ENCODE measurements around the gene POLR1H. TPM values are rescaled to one million over a fixed set of nuclear protein-coding genes. Genes with fewer than 3 reads are reported as not detected.

Gene POLR1H
- total RNA-seq, 1 experiment from 2014 or later, result 33.3 TPM

DNA sequence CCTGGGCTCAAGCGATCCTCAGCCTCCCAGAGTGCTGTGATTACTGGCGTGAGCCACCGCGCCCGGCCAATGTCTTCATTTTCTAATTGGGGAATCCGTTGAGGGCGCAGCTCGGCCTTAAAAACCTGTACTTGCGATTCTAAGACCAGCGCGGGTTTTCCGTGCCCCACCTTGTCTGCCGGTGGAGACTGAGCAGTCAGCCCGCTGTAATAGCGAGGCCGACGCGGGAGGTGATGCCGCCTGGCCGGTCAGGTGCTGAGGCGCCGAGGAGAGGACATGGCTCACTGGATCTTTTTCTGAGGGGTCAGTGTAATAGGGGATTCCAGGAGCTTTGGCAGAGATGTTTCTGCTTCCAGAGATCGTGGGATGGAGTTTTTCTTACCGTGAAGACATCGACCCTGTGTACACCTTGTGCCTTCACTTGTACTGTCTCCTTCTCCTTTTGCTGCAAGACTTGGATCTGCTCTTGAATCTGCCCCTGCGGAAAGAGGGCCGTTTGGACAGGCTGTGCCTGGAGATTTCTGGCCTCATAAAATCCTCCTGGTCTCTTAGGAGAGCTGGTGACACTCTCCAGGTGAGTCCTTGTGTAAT is 50.3 kb downstream of the POLR1H start:
- intact Hi-C loops (cut with micrococcal nuclease; ENCODE audit: unreplicated experiment), result no loop called here
- ChIA-PET CTCF (no interaction called here), POLR2A (ENCODE audit: unreplicated experiment) (no interaction called here)
- H3K4me2 ChIP-seq, result peak overlapping the region; percentile 71
- H3K4me1 ChIP-seq (replicated peaks; ENCODE audit: insufficient read depth), result peaks cover 77% of the 10 kb centered on the region
- H3K9me3 ChIP-seq (ENCODE audit: insufficient read depth, low read depth), result no peaks in the 10 kb centered on the region
- peaks cover 51% of the 10 kb centered on the region for H3K79me2 ChIP-seq (ENCODE audit: low read depth)
- no peaks in the 10 kb centered on the region for H4K20me1 ChIP-seq (ENCODE audit: insufficient read depth)
- peak overlapping the region; percentile 24; the same call in 1 of the 2 replicates for H2AFZ ChIP-seq
- TF ChIP-seq EZH2 (IDR thresholded peaks at IDR 0.05; ENCODE audit: low read depth), result no peak
- TF ChIP-seq CTCF (conservative IDR thresholded peaks at IDR 0.05), result no peak
- peak overlapping the region; percentile 61 for H3K4me3 ChIP-seq
- no peaks in the 10 kb centered on the region for H3K27me3 ChIP-seq (ENCODE audit: insufficient read depth, low read depth)
- no peak for DNase-seq
- BruUV-seq (replicated peaks), result no TSS peak
- no peaks in the 10 kb centered on the region for H3K9me2 ChIP-seq (ENCODE audit: insufficient read depth)
- H3F3A ChIP-seq (ENCODE audit: insufficient read depth, low read depth), result peaks cover 37% of the 10 kb centered on the region
- H3K36me3 ChIP-seq (ENCODE audit: low read depth), result peaks cover 7% of the 10 kb centered on the region
- peak overlapping the region; percentile 86 for H3K27ac ChIP-seq

GRCh38 chr6:30112402-30112994 is 51.4 kb downstream of the POLR1H start:
- peak overlapping the region; percentile 24 for H2AFZ ChIP-seq
- peaks cover 49% of the 10 kb centered on the region for H3K79me2 ChIP-seq (ENCODE audit: low read depth)
- H3K4me1 ChIP-seq (replicated peaks; ENCODE audit: insufficient read depth), result peaks cover 76% of the 10 kb centered on the region
- intact Hi-C loops (cut with micrococcal nuclease; ENCODE audit: unreplicated experiment), result no loop called here
- peaks cover 37% of the 10 kb centered on the region for H3F3A ChIP-seq (ENCODE audit: insufficient read depth, low read depth)
- H3K27ac ChIP-seq, result peak overlapping the region; percentile 86
- no peaks in the 10 kb centered on the region for H3K9me3 ChIP-seq (ENCODE audit: insufficient read depth, low read depth)
- H3K4me3 ChIP-seq, result peak overlapping the region; percentile 61
- H3K36me3 ChIP-seq (ENCODE audit: low read depth), result peaks cover 6% of the 10 kb centered on the region
- DNase-seq, result peak in 1 of 2 experiments; percentile 42
- ChIA-PET CTCF (interaction anchor here (0.6 to 0.7 kb wide), 3 partner anchors 9 to 293 kb away, joined by 3 to 7 read pairs (median 5); no protein-coding TSS in a partner anchor), POLR2A (ENCODE audit: unreplicated experiment) (no interaction called here)
- H3K27me3 ChIP-seq (ENCODE audit: insufficient read depth, low read depth), result no peaks in the 10 kb centered on the region
- no peaks in the 10 kb centered on the region for H3K9me2 ChIP-seq (ENCODE audit: insufficient read depth)
- no peaks in the 10 kb centered on the region for H4K20me1 ChIP-seq (ENCODE audit: insufficient read depth)
- peak overlapping the region; percentile 71 for H3K4me2 ChIP-seq
- no TSS peak for BruUV-seq (replicated peaks)
- TF ChIP-seq CTCF (conservative IDR thresholded peaks at IDR 0.05) (no peak), EZH2 (IDR thresholded peaks at IDR 0.05; ENCODE audit: low read depth) (no peak)

DNA sequence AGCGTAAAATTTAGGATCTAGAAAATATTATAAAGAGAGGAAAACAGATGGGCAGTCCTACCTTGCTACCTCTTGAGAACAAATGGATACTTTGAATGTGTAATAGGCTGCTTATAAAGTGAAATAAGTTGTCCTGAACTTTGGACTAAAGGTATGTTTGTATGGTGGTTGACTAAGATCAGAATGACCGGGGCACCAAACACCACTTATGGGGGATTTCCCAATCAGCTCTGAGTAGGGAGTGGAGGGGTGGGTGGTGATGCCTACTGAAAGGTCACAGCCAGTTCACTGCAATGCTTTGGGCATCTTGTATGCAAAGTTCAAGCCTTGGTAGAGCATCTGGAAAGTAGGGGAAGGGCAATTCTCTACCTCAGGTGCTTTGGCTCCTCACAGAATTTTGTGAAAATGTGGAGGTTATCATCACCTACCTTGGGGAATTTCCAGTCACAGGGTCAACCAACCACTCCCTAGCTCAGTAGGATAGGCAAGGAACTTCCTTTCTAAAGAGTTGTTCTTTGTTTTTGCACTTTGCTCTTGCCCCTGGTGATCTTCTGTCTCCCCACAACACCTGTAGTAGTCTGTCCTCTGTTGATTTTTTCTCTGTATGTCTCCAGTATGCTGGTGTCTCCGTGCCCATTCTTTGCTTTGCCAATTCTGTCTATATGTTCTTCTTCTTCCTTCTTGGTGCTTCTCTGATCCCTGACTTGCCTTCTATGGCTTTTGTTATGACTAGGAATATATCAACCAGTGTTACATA is 52.1 kb downstream of the POLR1H start, which contains the start of gene TRIM31:
Gene TRIM31 (minus strand): TSS at position 88 of the 757 bp plus-strand sequence. CDS start 285 bp downstream, outside the sequence.
- POLR2A ChIA-PET (ENCODE audit: unreplicated experiment), result no interaction called here
- Histone ChIP-seq H3K36me3 (ENCODE audit: low read depth) (no peaks in the 10 kb centered on the region; the same call in 1 of the 2 replicates), H3K4me2 (peak within 1 kb of the TSS; percentile 71)

More for the DNA sequence above, 52.1 kb downstream of the POLR1H start, which contains the start of gene TRIM31:
- Histone ChIP-seq H3K4me3 (peak within 1 kb of the TSS; percentile 61), H3K27ac (peak within 1 kb of the TSS; percentile 86), H3K9me3 (ENCODE audit: insufficient read depth, low read depth) (no peaks in the 10 kb centered on the region), H3F3A (ENCODE audit: insufficient read depth, low read depth) (peaks cover 37% of the 10 kb centered on the region), H3K4me1 (replicated peaks; ENCODE audit: insufficient read depth) (peaks cover 71% of the 10 kb centered on the region), H3K9me2 (ENCODE audit: insufficient read depth) (no peaks in the 10 kb centered on the region), H2AFZ (peak within 1 kb of the TSS; percentile 58), H3K27me3 (ENCODE audit: insufficient read depth, low read depth) (no peaks in the 10 kb centered on the region), H4K20me1 (ENCODE audit: insufficient read depth) (no peaks in the 10 kb centered on the region), H3K79me2 (ENCODE audit: low read depth) (peaks cover 43% of the 10 kb centered on the region)
- BruUV-seq (replicated peaks), result no TSS peak
- DNase-seq, result peak in 1 of 2 experiments; percentile 95
- intact Hi-C loops (cut with micrococcal nuclease; ENCODE audit: unreplicated experiment), result no loop called here
- TF ChIP-seq EZH2 (IDR thresholded peaks at IDR 0.05; ENCODE audit: low read depth) (no peak), CTCF (conservative IDR thresholded peaks at IDR 0.05) (no peak)
- CTCF ChIA-PET, result interaction anchor here (0.6 kb wide), 2 partner anchors 8 to 293 kb away, joined by 3 to 7 read pairs; no protein-coding TSS in a partner anchor

All from PC-9 (cell line).